Measurements from ENCODE around the gene ZNF385B. TPM values are rescaled to one million over a fixed set of nuclear protein-coding genes. Genes with fewer than 3 reads are reported as not detected.

ZNF385B gene
- total and polyA plus RNA-seq, 3 donors from 2014 or later, result 28.1 to 40.3 (median 37.4) TPM

DNA sequence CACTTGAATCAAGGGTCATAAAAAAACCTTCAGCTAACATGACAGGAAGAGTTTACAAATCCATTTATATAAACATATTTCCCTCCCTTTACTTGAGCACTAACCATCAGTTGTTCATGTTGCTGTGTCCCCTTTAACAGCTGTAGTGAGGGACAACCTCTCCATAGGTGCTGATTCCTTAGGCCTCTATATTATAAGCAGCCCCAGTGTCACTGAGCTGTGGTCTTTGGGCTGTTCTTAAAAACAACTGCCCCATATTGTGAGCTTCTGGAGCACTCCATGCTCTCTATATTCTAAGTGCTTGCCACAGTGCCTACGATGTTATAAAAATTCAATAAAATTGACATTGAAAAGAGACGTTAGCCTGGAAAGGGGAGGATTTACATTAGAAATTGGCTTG, 175.3 kb downstream of the ZNF385B start:
- H3K27me3 ChIP-seq, result no peaks in the 10 kb centered on the region
- TF ChIP-seq, protein P1, sequence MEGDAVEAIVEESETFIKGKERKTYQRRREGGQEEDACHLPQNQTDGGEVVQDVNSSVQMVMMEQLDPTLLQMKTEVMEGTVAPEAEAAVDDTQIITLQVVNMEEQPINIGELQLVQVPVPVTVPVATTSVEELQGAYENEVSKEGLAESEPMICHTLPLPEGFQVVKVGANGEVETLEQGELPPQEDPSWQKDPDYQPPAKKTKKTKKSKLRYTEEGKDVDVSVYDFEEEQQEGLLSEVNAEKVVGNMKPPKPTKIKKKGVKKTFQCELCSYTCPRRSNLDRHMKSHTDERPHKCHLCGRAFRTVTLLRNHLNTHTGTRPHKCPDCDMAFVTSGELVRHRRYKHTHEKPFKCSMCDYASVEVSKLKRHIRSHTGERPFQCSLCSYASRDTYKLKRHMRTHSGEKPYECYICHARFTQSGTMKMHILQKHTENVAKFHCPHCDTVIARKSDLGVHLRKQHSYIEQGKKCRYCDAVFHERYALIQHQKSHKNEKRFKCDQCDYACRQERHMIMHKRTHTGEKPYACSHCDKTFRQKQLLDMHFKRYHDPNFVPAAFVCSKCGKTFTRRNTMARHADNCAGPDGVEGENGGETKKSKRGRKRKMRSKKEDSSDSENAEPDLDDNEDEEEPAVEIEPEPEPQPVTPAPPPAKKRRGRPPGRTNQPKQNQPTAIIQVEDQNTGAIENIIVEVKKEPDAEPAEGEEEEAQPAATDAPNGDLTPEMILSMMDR (IDR thresholded peaks at IDR 0.05), result no peak
- TF ChIP-seq POLR2A (IDR thresholded peaks at IDR 0.05), result no peak
- WGBS, 2 donors, result 92 to 100% methylated on average over 2 of the region's 2 CpGs
- H3K4me1 ChIP-seq, result no peaks in the 10 kb centered on the region
- DNase-seq, result no peak
- no peaks in the 10 kb centered on the region for H3K36me3 ChIP-seq (ENCODE audit: low read depth, missing control alignments)
- H3K4me3 ChIP-seq, result no peak overlapping the region
- intact Hi-C loops (cut with DNase I; ENCODE audit: low total_unique reads), result no loop called here
- H3K27ac ChIP-seq, result no peak overlapping the region
- no peaks in the 10 kb centered on the region for H3K9me3 ChIP-seq

DNA sequence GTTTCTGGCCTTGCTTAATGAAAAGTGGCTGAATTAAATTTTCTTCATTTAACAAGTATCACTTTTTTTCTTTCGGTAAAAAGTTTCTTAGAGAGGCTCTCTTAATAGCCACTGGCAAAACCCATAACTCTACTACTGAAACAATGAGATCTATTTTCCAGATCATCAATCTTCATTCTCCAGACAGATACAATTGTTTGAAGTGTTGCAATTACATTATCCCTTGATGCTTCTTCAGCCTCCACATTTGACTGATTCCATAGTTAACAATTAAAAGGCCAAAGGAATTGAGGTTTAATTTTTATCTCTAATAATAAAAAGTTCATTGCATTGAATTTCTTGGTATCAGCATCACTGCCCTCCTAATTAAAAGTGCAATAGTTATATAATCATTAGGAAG, 176.3 kb downstream of the ZNF385B start:
- WGBS, 2 donors, result 0 to 76% methylated on average over 1 of the region's 1 CpG
- intact Hi-C loops (cut with DNase I; ENCODE audit: low total_unique reads), result no loop called here
- TF ChIP-seq, protein P1 (IDR thresholded peaks at IDR 0.05), result no peak
- no peak for TF ChIP-seq POLR2A (IDR thresholded peaks at IDR 0.05)
- Histone ChIP-seq H3K4me3 (no peak overlapping the region), H3K9me3 (no peaks in the 10 kb centered on the region), H3K4me1 (no peaks in the 10 kb centered on the region), H3K27ac (no peak overlapping the region), H3K27me3 (no peaks in the 10 kb centered on the region), H3K36me3 (ENCODE audit: low read depth, missing control alignments) (no peaks in the 10 kb centered on the region)
- DNase-seq, result no peak

DNA sequence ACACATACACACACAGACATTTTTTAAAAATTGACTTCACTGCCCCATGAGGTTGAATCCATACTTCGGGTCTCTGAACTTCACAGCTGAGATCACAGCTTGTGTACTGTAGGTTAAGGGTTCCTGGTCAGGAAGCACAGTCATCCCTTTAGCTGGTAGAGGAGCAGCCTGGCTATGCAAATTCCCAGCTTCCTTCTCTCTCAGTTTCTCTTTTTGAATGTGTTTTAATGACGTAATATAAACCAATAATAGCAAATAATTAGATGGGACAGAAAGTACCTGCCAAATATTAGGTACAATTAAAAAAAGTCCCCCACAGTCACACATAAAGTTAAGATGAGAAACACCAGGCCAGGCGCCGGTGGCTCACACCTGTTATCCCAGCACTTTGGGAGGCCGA, 178.7 kb downstream of the ZNF385B start:
- Histone ChIP-seq H3K27me3 (no peaks in the 10 kb centered on the region), H3K9me3 (no peaks in the 10 kb centered on the region), H3K4me1 (no peaks in the 10 kb centered on the region), H3K4me3 (no peak overlapping the region), H3K27ac (no peak overlapping the region), H3K36me3 (ENCODE audit: low read depth, missing control alignments) (no peaks in the 10 kb centered on the region)
- no peak for DNase-seq
- intact Hi-C loops (cut with DNase I; ENCODE audit: low total_unique reads), result no loop called here
- WGBS, 2 donors, result 86 to 91% methylated on average over 5 of the region's 5 CpGs
- TF ChIP-seq, protein P1 (IDR thresholded peaks at IDR 0.05), result no peak
- no peak for TF ChIP-seq POLR2A (IDR thresholded peaks at IDR 0.05)

DNA sequence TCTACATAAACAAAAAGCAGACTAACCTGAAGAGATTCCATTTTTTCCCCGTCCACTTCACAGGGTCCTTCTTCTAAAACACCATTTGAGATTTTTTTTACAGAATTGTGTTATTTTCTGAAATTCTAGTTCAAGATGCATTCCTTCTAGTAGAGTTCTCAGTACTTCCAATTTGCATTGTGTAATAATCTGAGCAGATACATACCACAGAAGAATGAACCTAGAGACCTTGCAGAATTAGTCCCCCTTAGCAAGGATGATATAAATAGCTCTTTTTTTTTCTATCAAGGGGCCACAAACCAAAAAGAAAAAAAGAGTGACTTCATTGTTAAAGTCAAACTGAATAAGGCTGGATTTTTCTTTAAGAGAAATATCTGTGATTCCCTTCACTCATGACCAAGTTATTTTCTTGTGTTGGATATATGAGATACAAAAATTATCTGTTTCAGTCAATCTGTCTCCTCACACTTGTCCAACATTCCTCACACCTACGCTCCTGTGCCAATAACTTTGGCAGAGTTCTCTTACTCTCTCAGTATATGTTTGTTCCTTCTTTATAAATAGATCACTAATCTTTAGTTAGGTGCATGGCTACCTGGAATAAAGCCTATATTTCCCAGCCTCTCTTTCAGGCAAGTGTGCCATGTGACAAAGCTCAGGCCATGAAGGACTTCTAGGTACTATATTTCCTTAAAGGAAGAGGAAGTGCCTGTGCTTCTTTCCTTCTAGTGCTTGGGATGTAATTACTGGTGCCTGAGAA, 183.5 kb downstream of the ZNF385B start:
- TF ChIP-seq, protein P1 (IDR thresholded peaks at IDR 0.05), result no peak
- TF ChIP-seq POLR2A (IDR thresholded peaks at IDR 0.05), result no peak
- WGBS, 2 donors, result 71 to 75% methylated on average over 2 of the region's 2 CpGs
- H3K9me3 ChIP-seq, result no peaks in the 10 kb centered on the region
- H3K27me3 ChIP-seq, result no peaks in the 10 kb centered on the region
- H3K36me3 ChIP-seq (ENCODE audit: low read depth, missing control alignments), result no peaks in the 10 kb centered on the region
- no peak for DNase-seq
- H3K4me3 ChIP-seq, result no peak overlapping the region
- H3K27ac ChIP-seq, result no peak overlapping the region
- no peaks in the 10 kb centered on the region for H3K4me1 ChIP-seq
- intact Hi-C loops (cut with DNase I; ENCODE audit: low total_unique reads), result no loop called here
